HepG2 (cell line): ENCODE results near the gene CD300LF. TPM values are rescaled to one million over a fixed set of nuclear protein-coding genes. Genes with fewer than 3 reads are reported as not detected.

Source experiments
- ARHGAP35 ChIP-seq: sonication (generic); formaldehyde crosslinking; IDR thresholded peaks from 2 replicates; pipeline ENCODE4 v1.9.0; 2022; ENCODE audit warnings: mild to moderate bottlenecking, inconsistent platforms, moderate library complexity, missing genetic modification reagents, borderline replicate concordance
- ATM ChIP-seq: fragments of 450-650 bp; IDR thresholded peaks from 2 replicates; pipeline ENCODE4 v1.7.1; 2017; ENCODE audit warnings: mild to moderate bottlenecking, borderline replicate concordance
- DZIP1 ChIP-seq: sonication (generic); formaldehyde crosslinking; IDR thresholded peaks from 2 replicates; pipeline ENCODE4 v1.5.0; 2020; ENCODE audit warnings: mild to moderate bottlenecking, missing genetic modification reagents
- HDAC2 ChIP-seq: sonication (generic); formaldehyde crosslinking; IDR thresholded peaks from 2 replicates; pipeline ENCODE4 v1.4.0; 2020; ENCODE audit warnings: missing genetic modification reagents
- HOXA7 ChIP-seq: sonication (generic); formaldehyde crosslinking; IDR thresholded peaks from 2 replicates; pipeline ENCODE4 v1.8.1; 2022; ENCODE audit warnings: mild to moderate bottlenecking, missing genetic modification reagents, moderate library complexity
- KDM4B ChIP-seq: sonication (generic); formaldehyde crosslinking; IDR thresholded peaks from 2 replicates; pipeline ENCODE4 v1.4.0; 2020; ENCODE audit warnings: missing genetic modification reagents
- MEIS2 ChIP-seq: sonication (generic); formaldehyde crosslinking; IDR thresholded peaks from 2 replicates; pipeline ENCODE4 v1.9.0; 2021; ENCODE audit warnings: mild to moderate bottlenecking, missing genetic modification reagents
- MXD4 ChIP-seq: IDR thresholded peaks from 2 replicates; pipeline ENCODE4 v1.6.1; 2016; ENCODE audit warnings: mild to moderate bottlenecking, missing biosample characterization, missing genetic modification reagents
- TERF1 ChIP-seq: sonication (generic); formaldehyde crosslinking; IDR thresholded peaks from 2 replicates; pipeline ENCODE4 v1.8.0; 2022; ENCODE audit warnings: mild to moderate bottlenecking, missing genetic modification reagents, moderate library complexity
- ZFP41 ChIP-seq: sonication (generic); formaldehyde crosslinking; IDR thresholded peaks from 2 replicates; pipeline ENCODE4 v1.4.0; 2020; ENCODE audit warnings: mild to moderate bottlenecking, missing genetic modification reagents, borderline replicate concordance
- ZNF33A ChIP-seq: sonication (generic); formaldehyde crosslinking; IDR thresholded peaks from 2 replicates; pipeline ENCODE4 v1.5.1; 2020; ENCODE audit warnings: missing genetic modification reagents, mild to moderate bottlenecking, moderate library complexity, borderline replicate concordance
- ZNF510 ChIP-seq: sonication (generic); formaldehyde crosslinking; IDR thresholded peaks from 2 replicates; pipeline ENCODE4 v1.4.0; 2020; ENCODE audit warnings: low read depth, mild to moderate bottlenecking, missing genetic modification reagents
- ZNF574 ChIP-seq: sonication (generic); formaldehyde crosslinking; IDR thresholded peaks from 2 replicates; pipeline ENCODE4 v1.4.0; 2020; ENCODE audit warnings: missing genetic modification reagents
- polyA plus RNA-seq, 8 experiments: library from polyadenylated mRNA; depleted of rRNA in 3 of 8; stranded (reverse) in 7 of 8; unstranded in 1 of 8; fragments of >200 nt; fragmentation: Illumina TruSeq in 4 of 8; extraction: Trizol in 4 of 8; gene quantifications; 2 replicates each; pipeline versions ENCODE4 v1.2.1 to v1.2.3, GENCODE V29; 2011 to 2016; ENCODE audit warnings: low read depth in 4 of 8, missing spikeins in 1 of 8, mixed read lengths in 1 of 8; ENCODE audit not compliant: insufficient read depth in 1 of 8
- total RNA-seq, 5 experiments: library from RNA; depleted of rRNA; stranded (reverse); fragments of >200 nt; fragmentation: Illumina TruSeq; extraction: Trizol; gene quantifications; 2 replicates each; pipeline ENCODE4 v1.2.3, GENCODE V29; 2016; ENCODE audit warnings: low read depth in 1 of 5
- TF ChIP-seq, protein P1 (sequence below): sonication (generic); formaldehyde crosslinking; IDR thresholded peaks from 2 replicates; pipeline ENCODE4 v1.4.0; 2020; ENCODE audit warnings: mild to moderate bottlenecking, missing genetic modification reagents, borderline replicate concordance
- TF ChIP-seq, protein P2 (sequence below): sonication (generic); formaldehyde crosslinking; IDR thresholded peaks from 2 replicates; pipeline ENCODE4 v1.4.0; 2020; ENCODE audit warnings: missing genetic modification reagents

The CD300LF gene
- total and polyA plus RNA-seq, 2 of the 13 experiments (the other 11 are each of a cell fraction or from before 2014, with no cell fraction given): not detected

GRCh38 chr17:74750327-74751069 lies 37.8 kb upstream of the CD300LF start (continued):
- TF ChIP-seq, protein P1, sequence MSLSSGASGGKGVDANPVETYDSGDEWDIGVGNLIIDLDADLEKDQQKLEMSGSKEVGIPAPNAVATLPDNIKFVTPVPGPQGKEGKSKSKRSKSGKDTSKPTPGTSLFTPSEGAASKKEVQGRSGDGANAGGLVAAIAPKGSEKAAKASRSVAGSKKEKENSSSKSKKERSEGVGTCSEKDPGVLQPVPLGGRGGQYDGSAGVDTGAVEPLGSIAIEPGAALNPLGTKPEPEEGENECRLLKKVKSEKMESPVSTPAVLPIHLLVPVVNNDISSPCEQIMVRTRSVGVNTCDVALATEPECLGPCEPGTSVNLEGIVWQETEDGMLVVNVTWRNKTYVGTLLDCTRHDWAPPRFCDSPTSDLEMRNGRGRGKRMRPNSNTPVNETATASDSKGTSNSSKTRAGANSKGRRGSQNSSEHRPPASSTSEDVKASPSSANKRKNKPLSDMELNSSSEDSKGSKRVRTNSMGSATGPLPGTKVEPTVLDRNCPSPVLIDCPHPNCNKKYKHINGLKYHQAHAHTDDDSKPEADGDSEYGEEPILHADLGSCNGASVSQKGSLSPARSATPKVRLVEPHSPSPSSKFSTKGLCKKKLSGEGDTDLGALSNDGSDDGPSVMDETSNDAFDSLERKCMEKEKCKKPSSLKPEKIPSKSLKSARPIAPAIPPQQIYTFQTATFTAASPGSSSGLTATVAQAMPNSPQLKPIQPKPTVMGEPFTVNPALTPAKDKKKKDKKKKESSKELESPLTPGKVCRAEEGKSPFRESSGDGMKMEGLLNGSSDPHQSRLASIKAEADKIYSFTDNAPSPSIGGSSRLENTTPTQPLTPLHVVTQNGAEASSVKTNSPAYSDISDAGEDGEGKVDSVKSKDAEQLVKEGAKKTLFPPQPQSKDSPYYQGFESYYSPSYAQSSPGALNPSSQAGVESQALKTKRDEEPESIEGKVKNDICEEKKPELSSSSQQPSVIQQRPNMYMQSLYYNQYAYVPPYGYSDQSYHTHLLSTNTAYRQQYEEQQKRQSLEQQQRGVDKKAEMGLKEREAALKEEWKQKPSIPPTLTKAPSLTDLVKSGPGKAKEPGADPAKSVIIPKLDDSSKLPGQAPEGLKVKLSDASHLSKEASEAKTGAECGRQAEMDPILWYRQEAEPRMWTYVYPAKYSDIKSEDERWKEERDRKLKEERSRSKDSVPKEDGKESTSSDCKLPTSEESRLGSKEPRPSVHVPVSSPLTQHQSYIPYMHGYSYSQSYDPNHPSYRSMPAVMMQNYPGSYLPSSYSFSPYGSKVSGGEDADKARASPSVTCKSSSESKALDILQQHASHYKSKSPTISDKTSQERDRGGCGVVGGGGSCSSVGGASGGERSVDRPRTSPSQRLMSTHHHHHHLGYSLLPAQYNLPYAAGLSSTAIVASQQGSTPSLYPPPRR (CRISPR knock-in tag): peak; percentile 82
- TF ChIP-seq ARHGAP35 (CRISPR knock-in tag) (0 out of 2 replicates have a peak, but pooled peaks have one; percentile 17), TERF1 (CRISPR knock-in tag) (no peak), ATM (no peak), DZIP1 (CRISPR knock-in tag) (0 out of 2 replicates have a peak, but pooled peaks have one; percentile 37), HDAC2 (CRISPR knock-in tag) (peak; percentile 84), MEIS2 (CRISPR knock-in tag) (peak; percentile 79), MXD4 (peak; percentile 89; the same call in 1 of the 2 replicates), HOXA7 (CRISPR knock-in tag) (no peak), ZNF510 (CRISPR knock-in tag) (no peak), KDM4B (CRISPR knock-in tag) (peak; percentile 91; the same call in 1 of the 2 replicates), ZNF574 (peak; percentile 83), ZNF33A (no peak), ZFP41 (CRISPR knock-in tag) (no peak; the same call in 1 of the 2 replicates)
- TF ChIP-seq, protein P2, sequence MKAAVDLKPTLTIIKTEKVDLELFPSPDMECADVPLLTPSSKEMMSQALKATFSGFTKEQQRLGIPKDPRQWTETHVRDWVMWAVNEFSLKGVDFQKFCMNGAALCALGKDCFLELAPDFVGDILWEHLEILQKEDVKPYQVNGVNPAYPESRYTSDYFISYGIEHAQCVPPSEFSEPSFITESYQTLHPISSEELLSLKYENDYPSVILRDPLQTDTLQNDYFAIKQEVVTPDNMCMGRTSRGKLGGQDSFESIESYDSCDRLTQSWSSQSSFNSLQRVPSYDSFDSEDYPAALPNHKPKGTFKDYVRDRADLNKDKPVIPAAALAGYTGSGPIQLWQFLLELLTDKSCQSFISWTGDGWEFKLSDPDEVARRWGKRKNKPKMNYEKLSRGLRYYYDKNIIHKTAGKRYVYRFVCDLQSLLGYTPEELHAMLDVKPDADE: 0 out of 2 replicates have a peak, but pooled peaks have one; percentile 64
